Measurements from ENCODE around the gene YPEL5. TPM values are rescaled to one million over a fixed set of nuclear protein-coding genes. Genes with fewer than 3 reads are reported as not detected.

Gene YPEL5
- total RNA-seq, 1 experiment from 2014 or later = 27.1 TPM

DNA sequence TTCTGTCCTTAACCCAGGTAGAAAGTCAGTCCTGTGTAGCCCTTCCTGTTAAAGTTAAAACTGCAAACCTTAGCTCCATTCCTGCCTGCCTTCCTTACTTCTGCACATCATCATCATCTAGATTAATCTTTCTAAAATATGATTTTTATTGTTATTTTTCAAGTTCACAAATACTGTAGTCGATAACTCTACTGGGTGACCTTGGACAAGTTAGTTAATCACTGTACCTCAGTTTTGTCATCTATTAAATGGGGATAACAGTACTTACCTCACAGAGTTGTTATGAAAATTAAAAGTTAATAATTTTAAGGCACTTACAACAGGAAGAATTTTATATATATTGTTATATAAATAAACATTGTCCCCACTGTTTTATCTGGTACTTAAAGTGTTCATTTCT, 2.5 kb upstream of the YPEL5 start:
- ATAC-seq = no peak
- H3K4me1 ChIP-seq (ENCODE audit: control insufficient read depth in 1 of 2, insufficient read depth in 2 of 2, low read length in 2 of 2) = peaks cover 9 to 17% of the 10 kb centered on the region in 2 experiments
- no TSS peak for BruUV-seq (replicated peaks)
- ChIA-PET CTCF (no interaction called here), RAD21 (ENCODE audit: low non-redundant PET in 1 of 2, low total read pairs in 2 of 2, uncharacterized antibody in 2 of 2, unreplicated experiment in 2 of 2) (no interaction called here), POLR2A (no interaction called here)
- no peak overlapping the region for H3K4me3 ChIP-seq (replicated peaks in 1 of 2; ENCODE audit: low read depth in 1 of 2, low read length in 2 of 2)
- H3K27ac ChIP-seq (ENCODE audit: low read depth, low read length) = no peak overlapping the region
- H3K9me3 ChIP-seq (ENCODE audit: control insufficient read depth in 1 of 2, insufficient read depth in 1 of 2, low read depth in 1 of 2, low read length in 2 of 2) = no peaks in the 10 kb centered on the region
- TF ChIP-seq EGR1 (IDR thresholded peaks at IDR 0.05; ENCODE audit: low read depth) = no peak
- TF ChIP-seq ZNF274 (IDR thresholded peaks at IDR 0.05; ENCODE audit: low read depth, low read length) = no peak
- TF ChIP-seq, protein P1, sequence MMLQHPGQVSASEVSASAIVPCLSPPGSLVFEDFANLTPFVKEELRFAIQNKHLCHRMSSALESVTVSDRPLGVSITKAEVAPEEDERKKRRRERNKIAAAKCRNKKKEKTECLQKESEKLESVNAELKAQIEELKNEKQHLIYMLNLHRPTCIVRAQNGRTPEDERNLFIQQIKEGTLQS (IDR thresholded peaks at IDR 0.05) = no peak
- no peak for TF ChIP-seq SIN3A (IDR thresholded peaks at IDR 0.05; ENCODE audit: low read depth)
- TF ChIP-seq JUND (IDR thresholded peaks at IDR 0.05) = no peak
- TF ChIP-seq MAX (IDR thresholded peaks at IDR 0.05) = no peak
- TF ChIP-seq YY1 (IDR thresholded peaks at IDR 0.05; ENCODE audit: extremely low read depth, insufficient replicate concordance, low read depth, low read length) = no peak
- TF ChIP-seq ELF1 (IDR thresholded peaks at IDR 0.05; ENCODE audit: borderline replicate concordance, low read depth) = no peak
- no peak for TF ChIP-seq SRF (IDR thresholded peaks at IDR 0.05; ENCODE audit: low read depth)
- no peak for TF ChIP-seq POLR2AphosphoS5 (IDR thresholded peaks at IDR 0.05; ENCODE audit: low read depth, low read length)
- TF ChIP-seq CBX3 (IDR thresholded peaks at IDR 0.05; ENCODE audit: low read depth) = no peak
- no peak for TF ChIP-seq EZH2 (IDR thresholded peaks at IDR 0.05)
- TF ChIP-seq TCF7L2 (IDR thresholded peaks at IDR 0.05; ENCODE audit: borderline replicate concordance, extremely low read depth, insufficient read depth, insufficient read length) = no peak
- TF ChIP-seq ZFX (IDR thresholded peaks at IDR 0.05) = no peak
- no peak for TF ChIP-seq RAD21 (IDR thresholded peaks at IDR 0.05; ENCODE audit: low read depth)
- TF ChIP-seq, protein P2, sequence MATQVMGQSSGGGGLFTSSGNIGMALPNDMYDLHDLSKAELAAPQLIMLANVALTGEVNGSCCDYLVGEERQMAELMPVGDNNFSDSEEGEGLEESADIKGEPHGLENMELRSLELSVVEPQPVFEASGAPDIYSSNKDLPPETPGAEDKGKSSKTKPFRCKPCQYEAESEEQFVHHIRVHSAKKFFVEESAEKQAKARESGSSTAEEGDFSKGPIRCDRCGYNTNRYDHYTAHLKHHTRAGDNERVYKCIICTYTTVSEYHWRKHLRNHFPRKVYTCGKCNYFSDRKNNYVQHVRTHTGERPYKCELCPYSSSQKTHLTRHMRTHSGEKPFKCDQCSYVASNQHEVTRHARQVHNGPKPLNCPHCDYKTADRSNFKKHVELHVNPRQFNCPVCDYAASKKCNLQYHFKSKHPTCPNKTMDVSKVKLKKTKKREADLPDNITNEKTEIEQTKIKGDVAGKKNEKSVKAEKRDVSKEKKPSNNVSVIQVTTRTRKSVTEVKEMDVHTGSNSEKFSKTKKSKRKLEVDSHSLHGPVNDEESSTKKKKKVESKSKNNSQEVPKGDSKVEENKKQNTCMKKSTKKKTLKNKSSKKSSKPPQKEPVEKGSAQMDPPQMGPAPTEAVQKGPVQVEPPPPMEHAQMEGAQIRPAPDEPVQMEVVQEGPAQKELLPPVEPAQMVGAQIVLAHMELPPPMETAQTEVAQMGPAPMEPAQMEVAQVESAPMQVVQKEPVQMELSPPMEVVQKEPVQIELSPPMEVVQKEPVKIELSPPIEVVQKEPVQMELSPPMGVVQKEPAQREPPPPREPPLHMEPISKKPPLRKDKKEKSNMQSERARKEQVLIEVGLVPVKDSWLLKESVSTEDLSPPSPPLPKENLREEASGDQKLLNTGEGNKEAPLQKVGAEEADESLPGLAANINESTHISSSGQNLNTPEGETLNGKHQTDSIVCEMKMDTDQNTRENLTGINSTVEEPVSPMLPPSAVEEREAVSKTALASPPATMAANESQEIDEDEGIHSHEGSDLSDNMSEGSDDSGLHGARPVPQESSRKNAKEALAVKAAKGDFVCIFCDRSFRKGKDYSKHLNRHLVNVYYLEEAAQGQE (IDR thresholded peaks at IDR 0.05; ENCODE audit: low read depth) = no peak
- no peak for TF ChIP-seq FOSL1 (IDR thresholded peaks at IDR 0.05; ENCODE audit: low read depth)
- TF ChIP-seq SP1 (IDR thresholded peaks at IDR 0.05; ENCODE audit: low read depth) = no peak
- no peak for TF ChIP-seq POLR2A (IDR thresholded peaks at IDR 0.05; ENCODE audit: borderline replicate concordance, extremely low read depth, insufficient read depth, insufficient read length)
- TF ChIP-seq, protein P3, sequence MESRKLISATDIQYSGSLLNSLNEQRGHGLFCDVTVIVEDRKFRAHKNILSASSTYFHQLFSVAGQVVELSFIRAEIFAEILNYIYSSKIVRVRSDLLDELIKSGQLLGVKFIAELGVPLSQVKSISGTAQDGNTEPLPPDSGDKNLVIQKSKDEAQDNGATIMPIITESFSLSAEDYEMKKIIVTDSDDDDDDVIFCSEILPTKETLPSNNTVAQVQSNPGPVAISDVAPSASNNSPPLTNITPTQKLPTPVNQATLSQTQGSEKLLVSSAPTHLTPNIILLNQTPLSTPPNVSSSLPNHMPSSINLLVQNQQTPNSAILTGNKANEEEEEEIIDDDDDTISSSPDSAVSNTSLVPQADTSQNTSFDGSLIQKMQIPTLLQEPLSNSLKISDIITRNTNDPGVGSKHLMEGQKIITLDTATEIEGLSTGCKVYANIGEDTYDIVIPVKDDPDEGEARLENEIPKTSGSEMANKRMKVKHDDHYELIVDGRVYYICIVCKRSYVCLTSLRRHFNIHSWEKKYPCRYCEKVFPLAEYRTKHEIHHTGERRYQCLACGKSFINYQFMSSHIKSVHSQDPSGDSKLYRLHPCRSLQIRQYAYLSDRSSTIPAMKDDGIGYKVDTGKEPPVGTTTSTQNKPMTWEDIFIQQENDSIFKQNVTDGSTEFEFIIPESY (IDR thresholded peaks at IDR 0.05; ENCODE audit: extremely low read depth, insufficient replicate concordance, low read length) = no peak
- no peaks in the 10 kb centered on the region for H4K20me1 ChIP-seq (ENCODE audit: insufficient read depth)
- DNase-seq (ENCODE audit: low read depth, low spot score) = no peak
- no peaks in the 10 kb centered on the region for H3K27me3 ChIP-seq (ENCODE audit: insufficient read depth, low read length)
- intact Hi-C loops (cut with micrococcal nuclease) = no loop called here
- H3K9me2 ChIP-seq (ENCODE audit: insufficient read depth) = no peaks in the 10 kb centered on the region
- H3K36me3 ChIP-seq (ENCODE audit: control insufficient read depth in 1 of 2, insufficient read depth in 2 of 2, low read length in 2 of 2) = 0 out of 4 replicates have a peak, but pooled peaks cover 0 to 2% of the 10 kb centered on the region in 2 experiments
- H2AFZ ChIP-seq (ENCODE audit: low read depth, low read length, poor library complexity, severe bottlenecking) = no peak overlapping the region
- no peaks in the 10 kb centered on the region for H3K79me2 ChIP-seq (ENCODE audit: insufficient read depth, low read length)
- no peak overlapping the region for H3K4me2 ChIP-seq (ENCODE audit: low read length)
- H3K9ac ChIP-seq (ENCODE audit: low read length) = no peak overlapping the region

Measured in HCT116 (cell line).